ENCODE results near the gene FGF5.

GRCh38 chr4:80240976-80241375 lies 25.5 kb upstream of the FGF5 start:
- TF ChIP-seq CTCF (IDR thresholded peaks at IDR 0.05; ENCODE audit: low read depth, low read length) (no peak), MAX (IDR thresholded peaks at IDR 0.05; ENCODE audit: low read depth, low read length) (no peak)
